ENCODE results near the gene CTIF.

CTIF gene

DNA sequence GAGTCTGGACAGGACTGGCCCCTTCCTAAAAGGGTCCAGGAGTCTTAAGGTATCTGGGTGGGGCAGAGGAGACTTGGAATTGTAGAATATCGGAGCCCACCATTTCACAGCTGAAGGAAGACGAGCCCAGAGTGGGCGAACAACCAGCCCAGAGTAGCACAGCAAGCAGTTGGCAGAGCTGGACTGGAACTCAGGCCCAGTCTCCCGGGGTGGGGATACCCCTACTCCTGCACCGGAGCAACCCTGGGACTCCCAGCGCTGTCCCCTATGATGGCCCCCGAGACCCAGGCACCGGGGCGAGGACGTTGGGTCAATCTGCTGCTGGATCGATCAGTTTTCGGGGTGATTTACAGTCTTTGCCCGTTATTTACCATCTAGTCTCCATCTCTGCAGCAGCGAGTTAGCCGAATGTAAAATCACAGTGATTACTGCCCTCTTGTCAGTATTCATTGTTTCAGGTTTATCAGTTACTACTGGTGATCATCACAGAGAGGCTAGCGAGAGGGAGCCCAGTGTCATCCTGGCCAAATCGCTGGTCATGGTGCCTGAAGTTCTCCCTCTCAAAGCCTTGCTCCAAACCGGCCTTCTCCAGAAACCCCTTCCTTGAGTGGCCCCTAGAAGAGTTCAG is 336.6 kb downstream of the CTIF start:
- H3K27ac Mint-ChIP-seq = no peak overlapping the region
- no peaks in the 10 kb centered on the region for H3K9me3 Mint-ChIP-seq
- no peaks in the 10 kb centered on the region for H3K27me3 Mint-ChIP-seq
- H3K36me3 Mint-ChIP-seq (ENCODE audit: low read depth) = no peaks in the 10 kb centered on the region
- H3K4me1 Mint-ChIP-seq (ENCODE audit: low read depth) = peaks cover 15% of the 10 kb centered on the region
- H3K4me3 Mint-ChIP-seq = no peak overlapping the region

DNA sequence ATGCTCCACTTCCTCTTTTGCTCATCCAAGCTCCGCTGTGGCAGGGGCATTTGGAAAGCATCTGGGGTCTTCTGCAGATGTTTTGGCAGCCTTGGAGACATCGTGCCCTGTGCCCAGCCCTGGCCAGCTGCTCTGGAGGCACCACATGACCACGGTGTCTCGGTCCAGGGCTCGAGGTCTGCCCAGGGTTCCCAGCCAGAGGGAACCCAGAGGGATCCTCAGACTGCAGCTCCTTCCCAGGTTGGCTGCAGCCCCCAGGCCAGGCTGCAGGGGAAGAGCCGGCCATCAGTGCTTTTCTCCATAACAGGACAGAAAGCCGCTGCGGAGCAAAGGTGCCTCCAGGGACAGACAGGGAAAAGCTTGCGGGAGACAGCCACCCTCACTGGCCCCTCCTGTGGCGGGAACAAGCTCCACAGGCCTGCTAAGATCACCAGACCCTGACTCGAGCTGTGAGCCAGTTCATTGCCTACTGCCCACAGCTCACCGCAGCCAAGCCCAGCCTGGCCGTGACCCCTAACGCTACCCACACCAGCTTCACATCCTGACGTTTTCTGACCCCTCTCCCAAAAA is 337.2 kb downstream of the CTIF start:
- H3K27me3 Mint-ChIP-seq = no peaks in the 10 kb centered on the region
- H3K4me1 Mint-ChIP-seq (ENCODE audit: low read depth) = peaks cover 15% of the 10 kb centered on the region
- H3K36me3 Mint-ChIP-seq (ENCODE audit: low read depth) = no peaks in the 10 kb centered on the region
- no peak overlapping the region for H3K27ac Mint-ChIP-seq
- H3K4me3 Mint-ChIP-seq = no peak overlapping the region
- H3K9me3 Mint-ChIP-seq = no peaks in the 10 kb centered on the region

DNA sequence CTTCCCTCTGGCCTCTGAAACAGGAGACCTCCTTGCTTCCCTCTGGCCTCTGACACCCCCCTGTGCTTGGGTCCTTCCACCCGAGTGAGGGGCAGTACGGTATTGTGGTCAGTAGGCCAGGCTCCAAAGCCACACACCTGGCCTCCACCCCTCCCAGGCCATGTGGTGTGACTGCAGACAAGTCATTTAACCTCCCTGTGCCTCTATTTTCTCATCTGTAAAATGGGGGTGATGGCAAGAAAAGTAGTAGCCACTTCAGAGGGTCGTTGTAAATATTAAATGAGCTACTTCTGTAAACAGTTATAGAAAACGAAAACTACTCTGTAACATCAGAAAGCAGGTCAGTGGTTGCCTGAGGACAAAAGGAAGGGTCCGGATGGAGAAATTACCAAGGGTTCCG is 337.8 kb downstream of the CTIF start:
- Mint-ChIP-seq H3K9me3 (no peaks in the 10 kb centered on the region), H3K27me3 (no peaks in the 10 kb centered on the region), H3K27ac (peak overlapping the region; percentile 5), H3K4me3 (no peak overlapping the region), H3K4me1 (ENCODE audit: low read depth) (peaks cover 15% of the 10 kb centered on the region), H3K36me3 (ENCODE audit: low read depth) (no peaks in the 10 kb centered on the region)

DNA sequence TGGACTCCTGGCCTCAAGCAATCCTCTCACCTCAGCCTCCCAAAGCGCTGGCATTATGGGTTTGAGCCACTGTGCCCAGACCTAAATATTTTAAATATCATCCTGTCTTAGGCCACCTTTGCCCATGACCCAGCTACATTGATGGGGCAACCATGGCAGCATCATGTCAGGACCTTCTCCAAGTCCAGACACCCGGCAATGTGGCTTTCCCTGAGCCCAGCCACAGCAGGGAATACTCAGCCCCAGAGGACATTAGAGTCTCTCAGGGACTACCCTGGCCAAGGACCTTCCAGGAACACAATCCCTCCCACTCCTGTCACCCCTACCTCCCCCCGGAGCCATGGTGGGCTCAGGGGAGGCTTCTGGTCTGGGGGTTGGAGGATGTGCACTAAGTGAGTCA is 339.1 kb downstream of the CTIF start:
- peaks cover 6% of the 10 kb centered on the region for H3K4me1 Mint-ChIP-seq (ENCODE audit: low read depth)
- no peak overlapping the region for H3K4me3 Mint-ChIP-seq
- H3K27ac Mint-ChIP-seq = no peak overlapping the region
- H3K36me3 Mint-ChIP-seq (ENCODE audit: low read depth) = no peaks in the 10 kb centered on the region
- H3K27me3 Mint-ChIP-seq = no peaks in the 10 kb centered on the region
- no peaks in the 10 kb centered on the region for H3K9me3 Mint-ChIP-seq

DNA sequence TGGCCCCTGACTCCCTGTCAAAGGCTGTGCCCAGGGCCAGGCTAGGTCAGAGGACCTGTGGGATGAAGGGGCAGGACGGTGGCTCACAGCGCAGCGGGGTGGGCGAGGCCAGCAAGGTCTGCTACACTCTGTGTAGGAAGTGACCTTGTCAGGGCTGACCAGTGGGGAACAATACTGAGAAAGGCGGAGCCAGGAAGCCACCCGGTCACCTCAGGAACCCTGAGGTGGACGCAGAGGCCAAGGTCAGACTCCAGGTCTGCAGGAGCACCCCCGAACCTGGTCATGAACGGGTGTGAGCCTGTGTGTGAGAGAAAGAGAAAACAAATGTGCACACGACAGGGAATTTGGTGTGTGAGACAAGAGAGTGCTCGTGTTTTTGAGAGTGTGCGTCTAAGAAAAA is 339.6 kb downstream of the CTIF start:
- no peaks in the 10 kb centered on the region for H3K27me3 Mint-ChIP-seq
- H3K9me3 Mint-ChIP-seq = no peaks in the 10 kb centered on the region
- H3K4me1 Mint-ChIP-seq (ENCODE audit: low read depth) = peaks cover under 1% of the 10 kb centered on the region
- no peaks in the 10 kb centered on the region for H3K36me3 Mint-ChIP-seq (ENCODE audit: low read depth)
- no peak overlapping the region for H3K27ac Mint-ChIP-seq
- no peak overlapping the region for H3K4me3 Mint-ChIP-seq

DNA sequence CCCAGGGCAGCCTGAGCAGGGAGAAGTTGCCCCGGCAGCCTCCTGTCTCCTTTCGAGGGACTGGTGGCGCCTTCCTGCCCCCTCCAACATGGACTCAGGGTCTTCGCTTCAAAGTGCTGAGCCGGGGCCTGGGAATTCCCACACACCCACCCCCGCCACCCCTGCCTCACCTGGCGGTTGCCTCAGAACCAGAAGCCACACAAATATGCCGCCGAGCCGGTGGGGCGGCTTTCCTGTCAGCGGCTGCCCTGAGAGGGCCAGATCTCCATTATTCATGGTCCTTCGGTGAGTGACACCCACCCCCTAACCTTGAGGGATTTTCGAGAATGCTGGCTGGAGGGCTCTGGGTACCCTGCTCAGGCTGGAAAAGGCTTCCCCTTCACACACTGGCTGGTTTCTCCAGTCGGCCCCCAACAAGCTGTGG is 340.2 kb downstream of the CTIF start:
- Mint-ChIP-seq H3K4me1 (ENCODE audit: low read depth) (no peaks in the 10 kb centered on the region), H3K27ac (no peak overlapping the region), H3K36me3 (ENCODE audit: low read depth) (no peaks in the 10 kb centered on the region), H3K4me3 (no peak overlapping the region), H3K9me3 (no peaks in the 10 kb centered on the region), H3K27me3 (no peaks in the 10 kb centered on the region)

DNA sequence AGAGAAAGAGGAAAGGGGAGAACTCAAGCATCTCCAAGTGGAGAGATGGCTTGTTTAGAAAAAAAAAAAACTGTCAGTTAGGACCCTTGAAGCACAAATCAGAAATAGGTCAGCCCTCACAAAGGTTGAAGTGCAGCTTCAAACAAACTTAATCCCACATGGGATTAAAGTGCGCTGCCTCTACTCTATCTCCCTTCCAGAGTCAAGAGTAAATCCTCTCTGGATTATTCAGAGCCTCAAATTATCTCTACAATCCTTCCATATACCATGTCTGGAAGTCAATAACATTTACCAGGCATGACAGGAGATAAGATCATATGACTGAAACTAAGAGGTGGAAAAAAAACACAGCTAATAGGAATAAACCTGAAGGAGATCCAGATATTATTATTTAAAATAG is 342.1 kb downstream of the CTIF start:
- Mint-ChIP-seq H3K9me3 (no peaks in the 10 kb centered on the region), H3K27me3 (no peaks in the 10 kb centered on the region), H3K4me1 (ENCODE audit: low read depth) (no peaks in the 10 kb centered on the region), H3K36me3 (ENCODE audit: low read depth) (no peaks in the 10 kb centered on the region), H3K4me3 (no peak overlapping the region), H3K27ac (no peak overlapping the region)

DNA sequence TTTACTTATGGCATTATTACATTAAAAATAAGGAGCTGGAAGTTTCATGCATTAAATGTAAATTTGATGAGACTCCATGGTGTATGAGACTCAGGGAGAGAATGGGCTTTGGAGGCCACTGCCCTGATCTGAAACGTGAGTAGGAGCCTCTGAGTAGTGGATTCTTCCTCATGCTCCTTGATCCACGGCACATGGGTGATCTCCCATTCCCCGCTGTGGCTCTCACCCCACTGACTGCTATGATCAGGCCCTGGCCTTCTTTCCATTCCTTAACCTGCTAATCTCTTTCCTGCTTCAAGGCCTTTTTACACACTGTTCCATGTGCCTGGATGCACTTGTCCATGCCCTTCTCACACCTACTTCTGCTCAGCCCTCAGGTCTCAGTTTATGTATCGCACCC is 343.5 kb downstream of the CTIF start:
- Mint-ChIP-seq H3K4me3 (no peak overlapping the region), H3K36me3 (ENCODE audit: low read depth) (no peaks in the 10 kb centered on the region), H3K27me3 (no peaks in the 10 kb centered on the region), H3K9me3 (no peaks in the 10 kb centered on the region), H3K27ac (peak overlapping the region; percentile 53), H3K4me1 (ENCODE audit: low read depth) (no peaks in the 10 kb centered on the region)

DNA sequence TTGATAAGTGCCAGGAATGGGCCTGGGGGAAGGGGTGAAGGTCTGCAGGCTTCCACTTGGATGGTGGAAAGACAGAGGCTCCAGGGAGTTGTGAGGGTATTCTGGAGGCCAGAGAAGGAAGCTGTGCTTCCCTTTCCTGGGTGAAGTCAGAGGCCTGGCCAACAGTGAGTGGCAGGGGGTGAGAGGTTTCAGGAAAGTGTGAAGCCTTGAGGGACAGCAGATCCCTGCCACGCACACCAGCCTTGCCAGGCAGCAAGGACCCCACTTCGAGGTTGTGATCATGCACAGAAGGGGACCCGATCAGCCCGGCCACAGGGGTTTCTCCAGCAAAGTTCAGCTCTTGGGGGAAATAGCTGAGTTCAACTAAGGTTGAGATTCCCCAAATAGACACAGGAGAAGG is 345.5 kb downstream of the CTIF start:
- Mint-ChIP-seq H3K27me3 (no peaks in the 10 kb centered on the region), H3K4me3 (no peak overlapping the region), H3K36me3 (ENCODE audit: low read depth) (no peaks in the 10 kb centered on the region), H3K9me3 (no peaks in the 10 kb centered on the region), H3K27ac (no peak overlapping the region), H3K4me1 (ENCODE audit: low read depth) (no peaks in the 10 kb centered on the region)

DNA sequence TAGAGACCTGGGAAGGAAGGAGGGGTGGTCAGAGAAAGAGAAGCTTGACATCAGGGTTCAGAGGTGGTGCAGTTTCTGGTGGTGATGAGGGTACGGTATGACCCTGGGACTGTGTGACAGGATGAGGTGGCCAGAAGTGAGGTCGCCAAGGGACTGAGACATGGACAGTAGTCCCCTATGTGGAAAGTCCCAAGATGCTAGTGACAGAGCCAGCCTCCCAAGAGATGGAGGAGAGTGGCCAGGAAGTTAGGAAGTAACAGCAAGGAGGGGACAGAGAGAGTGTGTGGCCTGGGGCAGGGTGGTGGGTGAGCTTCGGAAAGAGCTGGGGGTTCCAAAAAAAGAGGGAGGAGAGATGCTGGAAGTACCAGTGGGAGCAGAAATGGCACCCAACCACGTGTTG is 345.9 kb downstream of the CTIF start:
- Mint-ChIP-seq H3K4me3 (no peak overlapping the region), H3K4me1 (ENCODE audit: low read depth) (no peaks in the 10 kb centered on the region), H3K9me3 (no peaks in the 10 kb centered on the region), H3K27me3 (no peaks in the 10 kb centered on the region), H3K27ac (no peak overlapping the region), H3K36me3 (ENCODE audit: low read depth) (no peaks in the 10 kb centered on the region)

DNA sequence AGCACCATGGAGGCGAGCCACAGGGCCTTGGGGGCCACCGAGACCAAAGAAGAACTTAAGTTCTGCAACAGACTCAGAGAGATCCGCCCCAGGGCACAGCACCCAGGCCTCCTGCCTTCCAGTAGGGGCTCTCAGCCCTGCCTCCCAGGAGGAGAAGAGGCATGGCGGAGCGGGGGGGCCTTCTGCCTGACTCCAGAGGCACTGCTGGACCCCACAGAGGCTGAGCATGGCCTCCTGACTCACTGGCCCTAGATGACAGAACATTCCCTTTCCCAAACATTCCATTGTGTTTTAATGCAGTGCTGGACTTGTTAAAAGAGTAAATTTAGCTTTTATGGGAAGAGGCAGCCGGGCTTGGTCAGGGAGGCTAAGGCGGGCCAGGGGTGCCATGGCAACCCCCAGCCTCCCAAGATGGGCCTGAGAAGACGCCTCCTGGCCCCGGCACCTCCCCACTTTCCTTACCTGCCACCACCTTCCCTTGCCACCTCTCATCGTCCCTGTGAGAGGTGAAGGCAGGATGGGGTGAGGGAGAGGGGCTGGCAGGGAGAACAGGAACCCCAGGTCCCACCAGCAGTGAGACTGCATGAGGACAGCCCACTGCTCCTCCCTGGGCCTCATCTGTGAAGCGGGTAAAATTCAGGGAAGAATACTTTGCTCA is 346.6 kb downstream of the CTIF start:
- Mint-ChIP-seq H3K4me1 (ENCODE audit: low read depth) (no peaks in the 10 kb centered on the region), H3K27ac (no peak overlapping the region), H3K4me3 (no peak overlapping the region), H3K27me3 (no peaks in the 10 kb centered on the region), H3K36me3 (ENCODE audit: low read depth) (no peaks in the 10 kb centered on the region), H3K9me3 (no peaks in the 10 kb centered on the region)

DNA sequence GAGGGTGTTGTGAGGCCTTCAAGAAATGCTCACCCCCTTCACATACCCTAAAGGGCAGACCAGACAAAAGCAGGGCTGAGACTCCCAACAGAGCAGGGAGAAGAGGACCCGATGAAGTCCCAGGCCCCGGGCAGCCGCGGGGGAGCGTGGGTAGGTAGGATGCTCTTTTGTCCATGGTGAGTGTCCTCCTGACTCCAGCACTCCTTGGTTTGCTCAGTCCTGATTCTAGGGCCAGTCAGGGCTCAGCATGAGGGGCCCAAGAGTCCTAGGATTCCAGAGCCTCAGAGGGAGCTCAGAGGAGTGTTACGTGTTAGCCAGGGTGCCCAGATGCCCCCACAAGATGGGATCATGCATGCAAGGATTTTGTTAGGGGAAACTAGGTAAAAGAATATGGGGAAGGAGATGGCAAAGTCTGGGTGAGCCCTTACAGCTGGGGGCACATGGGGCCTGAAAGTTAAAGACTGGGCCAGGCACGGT is 347.1 kb downstream of the CTIF start:
- H3K27ac Mint-ChIP-seq = no peak overlapping the region
- no peak overlapping the region for H3K4me3 Mint-ChIP-seq
- H3K4me1 Mint-ChIP-seq (ENCODE audit: low read depth) = no peaks in the 10 kb centered on the region
- no peaks in the 10 kb centered on the region for H3K36me3 Mint-ChIP-seq (ENCODE audit: low read depth)
- no peaks in the 10 kb centered on the region for H3K27me3 Mint-ChIP-seq
- H3K9me3 Mint-ChIP-seq = no peaks in the 10 kb centered on the region

DNA sequence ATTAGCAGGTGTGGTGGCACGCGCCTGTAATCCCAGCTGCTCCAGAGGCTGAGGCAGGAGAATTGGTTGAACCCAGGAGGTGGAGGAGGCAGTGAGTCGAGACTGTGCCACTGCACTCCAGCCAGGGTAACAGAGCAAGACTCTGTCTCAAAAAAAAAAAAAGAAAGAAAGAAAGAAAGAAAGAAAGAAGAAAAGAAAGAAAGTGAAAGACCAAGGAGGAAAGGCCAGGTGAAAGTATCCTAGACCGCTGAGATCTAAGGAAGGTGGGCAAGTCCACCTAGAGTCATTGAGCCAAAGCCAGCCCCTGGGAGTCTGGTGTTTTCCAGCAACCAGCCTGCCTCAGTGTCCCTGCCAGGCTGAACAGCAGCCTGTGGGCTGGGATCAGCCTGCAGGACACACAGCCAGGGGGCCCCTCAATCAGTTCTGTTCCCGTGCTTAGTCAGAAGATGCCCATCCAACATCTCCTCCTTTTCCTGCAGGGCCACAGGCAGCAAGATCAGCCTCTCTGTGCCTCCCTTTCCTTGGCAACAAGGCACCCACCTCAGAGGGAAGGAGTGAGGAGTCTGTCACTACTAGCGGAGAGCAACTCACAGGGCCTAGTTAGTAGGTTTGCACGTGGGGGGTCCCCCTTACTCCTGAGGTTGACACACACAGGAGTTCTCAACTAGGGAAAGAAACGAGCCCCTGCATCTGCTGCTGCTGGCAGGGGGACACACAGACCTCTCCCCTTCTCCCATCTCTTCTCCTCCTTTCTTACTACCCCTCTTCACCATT is 347.9 kb downstream of the CTIF start:
- Mint-ChIP-seq H3K9me3 (no peaks in the 10 kb centered on the region), H3K4me3 (no peak overlapping the region), H3K4me1 (ENCODE audit: low read depth) (no peaks in the 10 kb centered on the region), H3K27ac (peak overlapping the region; percentile 31), H3K27me3 (no peaks in the 10 kb centered on the region), H3K36me3 (ENCODE audit: low read depth) (no peaks in the 10 kb centered on the region)

DNA sequence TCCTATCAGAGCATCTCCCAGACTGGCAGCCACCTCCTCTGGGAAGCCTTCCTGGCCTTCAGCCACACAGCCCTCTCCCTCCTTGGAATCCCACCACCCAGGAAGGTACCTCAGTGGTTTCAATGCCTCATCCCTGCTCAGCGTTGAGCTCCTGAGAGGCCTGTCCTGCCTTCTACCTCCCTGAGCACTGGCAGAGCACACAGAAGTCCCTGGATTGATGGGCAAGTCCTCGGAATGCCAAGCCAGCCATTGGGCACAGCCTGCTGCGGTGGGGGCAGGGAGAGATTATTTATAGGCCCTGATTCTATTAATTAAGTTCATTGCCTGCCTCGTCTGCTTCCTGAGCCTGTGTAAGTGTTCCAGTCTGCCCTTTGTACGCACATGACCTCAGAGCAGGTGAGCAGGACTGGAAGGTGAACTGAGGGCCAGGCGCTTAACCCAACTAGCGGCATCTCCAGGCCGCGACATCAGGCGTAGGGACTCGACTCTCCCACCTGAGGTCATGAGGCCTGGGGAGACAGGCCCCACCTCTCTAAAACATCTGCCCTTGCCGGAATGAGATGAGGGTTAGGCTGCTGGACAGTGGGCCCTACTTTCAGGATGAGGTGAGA is 348.6 kb downstream of the CTIF start:
- Mint-ChIP-seq H3K4me3 (no peak overlapping the region), H3K9me3 (no peaks in the 10 kb centered on the region), H3K36me3 (ENCODE audit: low read depth) (no peaks in the 10 kb centered on the region), H3K27ac (no peak overlapping the region), H3K27me3 (no peaks in the 10 kb centered on the region), H3K4me1 (ENCODE audit: low read depth) (no peaks in the 10 kb centered on the region)

Measured in stimulated activated naive CD8-positive, alpha-beta T cell treated with anti-CD3 and anti-CD28 coated beads, Interleukin-15, Interleukin-2, amounts not matched to agents 100 ng/mL and 50 ng/mL, for 24 hours (primary cell).